Adrenal gland (tissue), 5 donors: ENCODE data around the gene KNSTRN.

ENCODE experiments used
- CTCF ChIP-seq, 6 experiments: fragments of 450-650 bp in 4 of 6; fragments of 200-600 bp in 2 of 6; sonication (generic) in 1 of 6; IDR thresholded peaks; 1 replicate in 5 of 6; 2 replicates in 1 of 6; pipeline versions ENCODE4 v1.5.1 to v1.8.0; 2016 to 2021; ENCODE audit warnings: antibody characterized with exemption in 6 of 6, mild to moderate bottlenecking in 2 of 6, moderate library complexity in 1 of 6
- POLR2A ChIP-seq, 2 donors: fragments of 450-650 bp; IDR thresholded peaks; one replicate each; pipeline ENCODE4 v1.6.1; 2017; ENCODE audit warnings: antibody characterized with exemption in 2 of 2, mild to moderate bottlenecking in 2 of 2, moderate library complexity in 1 of 2
- donor health status: DM: no; HTN: no; CAD: no.

DNA sequence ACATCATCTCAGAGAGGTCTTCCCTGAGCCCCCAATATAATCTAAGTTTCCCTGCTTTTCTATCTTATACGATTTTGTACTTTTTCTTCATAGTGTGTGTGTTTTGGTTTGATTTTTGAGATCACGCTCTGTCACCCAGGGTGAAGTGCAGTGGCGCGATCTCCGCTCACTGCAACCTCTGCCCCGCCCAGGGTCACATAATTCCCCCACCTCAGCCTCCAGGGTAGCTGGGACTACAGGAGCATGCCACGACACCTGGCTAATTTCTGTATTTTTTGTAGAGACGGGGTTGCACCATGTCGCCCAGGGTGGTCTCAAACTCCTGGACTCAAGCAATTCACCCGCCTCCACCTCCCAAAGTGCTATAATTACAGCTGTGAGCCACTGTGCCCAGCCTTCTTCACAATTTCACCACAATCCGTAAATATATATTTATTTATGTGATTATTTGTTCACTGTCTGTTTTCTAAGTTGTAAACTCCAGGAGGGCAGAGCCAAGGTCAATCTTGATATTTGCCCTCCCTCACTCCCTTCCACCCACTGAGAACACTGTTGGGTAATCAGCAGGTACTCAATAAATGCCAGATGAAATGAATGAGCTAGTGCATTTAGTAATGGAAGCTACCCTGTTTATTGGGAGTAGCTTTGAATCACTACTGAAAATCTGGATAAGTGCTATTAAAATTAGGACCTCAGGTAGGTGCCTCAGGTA is 547 bp upstream of the KNSTRN start:
- no peak for TF ChIP-seq POLR2A (IDR thresholded peaks at IDR 0.05)
- TF ChIP-seq CTCF (IDR thresholded peaks at IDR 0.05): no peak
